ENCODE measurements around the gene RSKR.

DNA sequence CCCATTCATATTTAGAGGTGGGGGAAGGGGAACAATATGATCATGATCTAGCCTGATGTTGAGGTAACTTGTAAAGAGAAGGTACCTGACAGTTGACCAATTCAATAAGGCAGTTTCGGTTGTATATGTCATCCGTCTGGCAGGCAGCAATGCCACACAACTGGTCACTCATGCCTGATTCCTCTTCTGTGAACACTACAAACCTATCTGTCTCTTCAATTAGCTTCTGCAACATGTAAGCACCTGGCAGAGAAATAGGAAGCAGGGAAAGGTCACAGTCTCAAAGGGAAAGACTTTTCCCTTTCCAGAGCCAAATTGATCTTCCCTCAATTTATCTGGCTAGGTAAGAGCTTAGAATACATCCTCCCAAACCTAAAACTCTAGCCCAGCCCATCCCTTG lies 10.2 kb upstream of the RSKR start:
- TF ChIP-seq POLR2A (IDR thresholded peaks at IDR 0.05; ENCODE audit: low read depth, low read length) (no peak), POLR2AphosphoS5 (IDR thresholded peaks at IDR 0.05; ENCODE audit: low read depth, low read length) (no peak)

All from GM12891 (cell line).